Esophagus squamous epithelium (tissue), 5 donors: ENCODE measurements around the gene TBCK. TPM values are rescaled to one million over a fixed set of nuclear protein-coding genes. Genes with fewer than 3 reads are reported as not detected.

Source experiments
- DNase-seq: peaks from one replicate; lab custom pipeline; 2025; lab: John Stamatoyannopoulos, UW
- H3K27ac ChIP-seq, 4 donors: fragments of 200-600 bp; sonication (generic); one replicate each; pipeline ENCODE4 v1.5.1; 2016 to 2019; ENCODE audit warnings: mild to moderate bottlenecking in 1 of 4
- H3K27me3 ChIP-seq, 4 donors: fragments of 200-600 bp; sonication (generic); 1 replicate in 3 of 4; 2 replicates in 1 of 4; pipeline versions ENCODE4 v1.5.1 to v1.6.0; 2017 to 2021; ENCODE audit warnings: antibody characterized with exemption in 1 of 4
- H3K36me3 ChIP-seq, 3 donors: fragments of 200-600 bp; sonication (generic); one replicate each; pipeline ENCODE4 v1.5.1; 2016 to 2019
- H3K4me1 ChIP-seq, 3 donors: fragments of 200-600 bp; sonication (generic); one replicate each; pipeline ENCODE4 v1.5.1; 2017 to 2019
- H3K4me3 ChIP-seq, 4 donors: fragments of 200-600 bp; sonication (generic); 1 replicate in 3 of 4; 2 replicates in 1 of 4; pipeline ENCODE4 v1.5.1; 2016 to 2019; ENCODE audit warnings: mild to moderate bottlenecking in 2 of 4, moderate library complexity in 1 of 4
- H3K9me3 ChIP-seq, 3 donors: fragments of 200-600 bp; sonication (generic); one replicate each; pipeline ENCODE4 v1.5.1; 2016 to 2019
- CTCF ChIP-seq, 6 experiments: fragments of 450-650 bp in 4 of 6; fragments of 200-600 bp in 2 of 6; sonication (generic) in 2 of 6; IDR thresholded peaks; one replicate each; pipeline ENCODE4 v1.5.1; 2016 to 2019; ENCODE audit warnings: antibody characterized with exemption in 6 of 6, mild to moderate bottlenecking in 4 of 6, moderate library complexity in 4 of 6
- POLR2A ChIP-seq, 4 donors: fragments of 450-650 bp; IDR thresholded peaks; one replicate each; pipeline ENCODE4 v1.6.1; 2017; ENCODE audit warnings: antibody characterized with exemption in 4 of 4, mild to moderate bottlenecking in 4 of 4, moderate library complexity in 3 of 4
- WGBS, 2 donors: methylation state at CpG; one replicate each; pipeline ENCODE4 v1.1.5; 2018; 5-methylcytosine and 5-hydroxymethylcytosine counted together
- intact Hi-C: fragments of 100-400 bp; cut with DNase I; formaldehyde crosslinking; loops from one replicate; pipeline ENCODE4 v1.15.0; 2022
- total RNA-seq, 4 donors: library from RNA; depleted of rRNA; stranded (reverse); fragments of >200 nt; gene quantifications; one replicate each; pipeline ENCODE4 v1.1.0, GENCODE V29; 2016
- donor health status: DM: yes; HTN: yes; CAD: no.

TBCK gene
- total RNA-seq, 4 donors from 2014 or later = 14.2 to 29.8 (median 16.9) TPM

GRCh38 chr4:106192131-106192530 lies 123.9 kb downstream of the TBCK start:
- intact Hi-C loops = no loop called here
- Histone ChIP-seq H3K27me3 (no peaks in the 10 kb centered on the region), H3K27ac (no peak overlapping the region), H3K4me3 (no peak overlapping the region), H3K36me3 (peaks cover 0 to 51% (median 0%) of the 10 kb centered on the region in 3 donors), H3K9me3 (no peaks in the 10 kb centered on the region), H3K4me1 (no peaks in the 10 kb centered on the region)
- no peak for TF ChIP-seq CTCF (IDR thresholded peaks at IDR 0.05)
- TF ChIP-seq POLR2A (IDR thresholded peaks at IDR 0.05) = no peak
- WGBS, 2 donors = 87 to 94% methylated on average over 1 of the region's 1 CpG
- DNase-seq = no peak

- Histone ChIP-seq H3K9me3 (no peaks in the 10 kb centered on the region), H3K36me3 (peaks cover 0 to 48% (median 0%) of the 10 kb centered on the region in 3 donors), H3K4me3 (no peak overlapping the region), H3K27ac (no peak overlapping the region), H3K4me1 (no peaks in the 10 kb centered on the region), H3K27me3 (no peaks in the 10 kb centered on the region)
- intact Hi-C loops = no loop called here
- 93 to 100% methylated on average over 1 of the region's 1 CpG for WGBS, 2 donors
- no peak for TF ChIP-seq POLR2A (IDR thresholded peaks at IDR 0.05)
- TF ChIP-seq CTCF (IDR thresholded peaks at IDR 0.05) = no peak
- no peak for DNase-seq
Observed at GRCh38 chr4:106186201-106186600, 129.8 kb downstream of the TBCK start.

- H3K36me3 ChIP-seq = peaks cover 0 to 39% (median 0%) of the 10 kb centered on the region in 3 donors
- no peak for DNase-seq
- TF ChIP-seq CTCF (IDR thresholded peaks at IDR 0.05) = no peak
- no peak for TF ChIP-seq POLR2A (IDR thresholded peaks at IDR 0.05)
- no peak overlapping the region for H3K4me3 ChIP-seq
- intact Hi-C loops = no loop called here
- H3K4me1 ChIP-seq = no peaks in the 10 kb centered on the region
- H3K27me3 ChIP-seq = no peaks in the 10 kb centered on the region
- H3K27ac ChIP-seq = no peak overlapping the region
- H3K9me3 ChIP-seq = no peaks in the 10 kb centered on the region
Observed at GRCh38 chr4:106183551-106183950, 132.5 kb downstream of the TBCK start.

GRCh38 chr4:106172861-106173260 lies 143.1 kb downstream of the TBCK start:
- Histone ChIP-seq H3K4me1 (no peaks in the 10 kb centered on the region), H3K36me3 (peaks cover 0 to 22% (median 0%) of the 10 kb centered on the region in 3 donors), H3K27me3 (no peaks in the 10 kb centered on the region), H3K27ac (no peak overlapping the region), H3K9me3 (no peaks in the 10 kb centered on the region), H3K4me3 (no peak overlapping the region)
- no peak for DNase-seq
- intact Hi-C loops = no loop called here
- TF ChIP-seq CTCF (IDR thresholded peaks at IDR 0.05) (no peak), POLR2A (IDR thresholded peaks at IDR 0.05) (no peak)

- intact Hi-C loops = no loop called here
- Histone ChIP-seq H3K9me3 (peaks cover 0 to 10% (median 0%) of the 10 kb centered on the region in 3 donors), H3K4me3 (no peak overlapping the region), H3K36me3 (peaks cover 0 to 28% (median 0%) of the 10 kb centered on the region in 3 donors), H3K27ac (peak overlapping the region in 1 of 4 donors; percentile 2), H3K4me1 (no peaks in the 10 kb centered on the region), H3K27me3 (no peaks in the 10 kb centered on the region)
- WGBS, 2 donors = 63 to 92% methylated on average over 1 of the region's 1 CpG
- TF ChIP-seq CTCF (IDR thresholded peaks at IDR 0.05) (no peak), POLR2A (IDR thresholded peaks at IDR 0.05) (no peak)
- no peak for DNase-seq
Observed at GRCh38 chr4:106165351-106166010, 150.5 kb downstream of the TBCK start.
